HepG2 (cell line): ENCODE data around the gene GPR39. TPM values are rescaled to one million over a fixed set of nuclear protein-coding genes. Genes with fewer than 3 reads are reported as not detected.

Source experiments
- ARID4A ChIP-seq: sonication (generic); formaldehyde crosslinking; IDR thresholded peaks from 2 replicates; pipeline ENCODE4 v1.5.0; 2020; ENCODE audit warnings: mild to moderate bottlenecking, missing genetic modification reagents, borderline replicate concordance
- CCDC6 ChIP-seq: sonication (generic); formaldehyde crosslinking; IDR thresholded peaks from 2 replicates; pipeline ENCODE4 v1.8.1; 2022; ENCODE audit warnings: mild to moderate bottlenecking, missing genetic modification reagents, moderate library complexity
- DMTF1 ChIP-seq: sonication (generic); formaldehyde crosslinking; IDR thresholded peaks from 2 replicates; pipeline ENCODE4 v1.4.0; 2020; ENCODE audit warnings: mild to moderate bottlenecking, missing genetic modification reagents
- HNF1B ChIP-seq: sonication (generic); formaldehyde crosslinking; IDR thresholded peaks from 2 replicates; pipeline ENCODE4 v1.5.1; 2020; ENCODE audit warnings: mild to moderate bottlenecking, moderate library complexity, missing genetic modification reagents
- NFYB ChIP-seq: sonication (generic); formaldehyde crosslinking; IDR thresholded peaks from 2 replicates; pipeline ENCODE4 v1.4.0; 2020; ENCODE audit warnings: missing genetic modification reagents
- SALL1 ChIP-seq: sonication (generic); formaldehyde crosslinking; IDR thresholded peaks from 2 replicates; pipeline ENCODE4 v1.8.0; 2022; ENCODE audit warnings: mild to moderate bottlenecking, missing genetic modification reagents
- ZNF430 ChIP-seq: sonication (generic); formaldehyde crosslinking; IDR thresholded peaks from 2 replicates; pipeline ENCODE4 v1.9.0; 2021; ENCODE audit warnings: mild to moderate bottlenecking, missing genetic modification reagents
- ZNF558 ChIP-seq: sonication (generic); formaldehyde crosslinking; IDR thresholded peaks from 2 replicates; pipeline ENCODE4 v1.9.0; 2022; ENCODE audit warnings: mild to moderate bottlenecking, missing genetic modification reagents, borderline replicate concordance
- polyA plus RNA-seq, 8 experiments: library from polyadenylated mRNA; depleted of rRNA in 3 of 8; stranded (reverse) in 7 of 8; unstranded in 1 of 8; fragments of >200 nt; fragmentation: Illumina TruSeq in 4 of 8; extraction: Trizol in 4 of 8; gene quantifications; 2 replicates each; pipeline versions ENCODE4 v1.2.1 to v1.2.3, GENCODE V29; 2011 to 2016; ENCODE audit warnings: low read depth in 4 of 8, missing spikeins in 1 of 8, mixed read lengths in 1 of 8; ENCODE audit not compliant: insufficient read depth in 1 of 8
- total RNA-seq, 5 experiments: library from RNA; depleted of rRNA; stranded (reverse); fragments of >200 nt; fragmentation: Illumina TruSeq; extraction: Trizol; gene quantifications; 2 replicates each; pipeline ENCODE4 v1.2.3, GENCODE V29; 2016; ENCODE audit warnings: low read depth in 1 of 5

Gene GPR39
- total and polyA plus RNA-seq, 2 of the 13 experiments (the other 11 are each of a cell fraction or from before 2014, with no cell fraction given): 0.16 to 0.62 TPM

- no peak for TF ChIP-seq HNF1B (CRISPR knock-in tag)
- TF ChIP-seq ARID4A (CRISPR knock-in tag): no peak
- no peak for TF ChIP-seq ZNF430 (CRISPR knock-in tag)
- TF ChIP-seq CCDC6 (CRISPR knock-in tag): no peak
- no peak for TF ChIP-seq SALL1
- TF ChIP-seq ZNF558 (CRISPR knock-in tag): no peak
- TF ChIP-seq DMTF1: no peak
- no peak for TF ChIP-seq NFYB (CRISPR knock-in tag)
These were observed 172.7 kb downstream of the GPR39 start (continued) for GRCh38 chr2:132589111-132589830.
